Psoas muscle (tissue), 8 donors: ENCODE measurements around the gene FAM117B. TPM values are rescaled to one million over a fixed set of nuclear protein-coding genes. Genes with fewer than 3 reads are reported as not detected.

ENCODE experiments used
- ATAC-seq, 4 donors: fragments of 200-7000 bp; cut with Tn5 transposase; one replicate each; pipeline ENCODE4 v1.9.1; 2020; ENCODE audit warnings: moderate library complexity in 3 of 4, mild to moderate bottlenecking in 2 of 4
- DNase-seq, 2 donors: peaks; one replicate each; pipeline ENCODE4 v3.0.0-alpha.2; 2020
- H3K27ac ChIP-seq: fragments of 200-600 bp; one replicate; pipeline ENCODE4 v1.8.0; 2022
- H3K27me3 ChIP-seq, 3 donors: fragments of 200-600 bp in 1 of 3; one replicate each; pipeline versions ENCODE4 v1.6.1 to v1.8.0; 2013 to 2022; ENCODE audit warnings: low read length in 2 of 3, mild to moderate bottlenecking in 2 of 3, moderate library complexity in 1 of 3; ENCODE audit not compliant: insufficient read depth in 3 of 3
- H3K36me3 ChIP-seq, 2 donors: fragments of 200-600 bp in 1 of 2; one replicate each; pipeline versions ENCODE4 v1.6.1 to v1.8.0; 2013 to 2022; ENCODE audit warnings: low read depth in 1 of 2, mild to moderate bottlenecking in 1 of 2, moderate library complexity in 1 of 2; ENCODE audit not compliant: insufficient read depth in 1 of 2
- H3K4me1 ChIP-seq: fragments of 200-600 bp; one replicate; pipeline ENCODE4 v1.8.0; 2022
- H3K4me3 ChIP-seq: fragments of 200-600 bp; one replicate; pipeline ENCODE4 v1.8.0; 2022; ENCODE audit warnings: mild to moderate bottlenecking
- H3K9me3 ChIP-seq: fragments of 200-600 bp; one replicate; pipeline ENCODE4 v1.8.0; 2022
- WGBS, 3 donors: extraction: QIAGEN DNeasy Blood & Tissue Kit; methylation state at CpG; one replicate each; pipeline versions ENCODE4 v1.1.6 to v1.1.7; 2013; 5-methylcytosine and 5-hydroxymethylcytosine counted together
- intact Hi-C, 2 donors: fragments of 100-400 bp; cut with DNase I; formaldehyde crosslinking; loops; one replicate each; pipeline versions ENCODE4 v1.11.0 to v1.14.2; 2022
- polyA plus RNA-seq, 3 donors: library from polyadenylated mRNA; stranded (reverse); fragments of 200-250 nt; gene quantifications; one replicate each; pipeline ENCODE4 v1.2.3, GENCODE V29; 2013
- total RNA-seq, 4 donors: library from RNA; stranded (reverse); fragmentation: NEBNext Ultra II Directional in 2 of 4; extraction: Animal tissue kit (Norgen Biotek cat#: 25700) in 2 of 4; gene quantifications; one replicate each; pipeline versions ENCODE4 v1.2.1 to v1.2.4, GENCODE V29; 2021 to 2023
- TF ChIP-seq, protein P1 (sequence below): fragments of 200-600 bp; IDR thresholded peaks from one replicate; pipeline ENCODE4 v1.8.0; 2022; ENCODE audit warnings: antibody characterized with exemption
- donor health status: healthy with polysubstance abuse.
- donor health status: DM: no; HTN: no; CAD: no; lungs with moderate emphysema.
- donor health status: Bipolar disorder and iron deficiency.
- donor health status: healthy.
- donor health status: DM: yes; HTN: yes; CAD: no.
- donor health status: DM: no; HTN: no; CAD: no.
- donor health status: DM: no; HTN: no; CAD: no.
- donor health status: DM: yes; HTN: yes; CAD: no.

The FAM117B gene
- total and polyA plus RNA-seq, 7 donors = 0.31 to 2.4 (median 0.75) TPM

DNA sequence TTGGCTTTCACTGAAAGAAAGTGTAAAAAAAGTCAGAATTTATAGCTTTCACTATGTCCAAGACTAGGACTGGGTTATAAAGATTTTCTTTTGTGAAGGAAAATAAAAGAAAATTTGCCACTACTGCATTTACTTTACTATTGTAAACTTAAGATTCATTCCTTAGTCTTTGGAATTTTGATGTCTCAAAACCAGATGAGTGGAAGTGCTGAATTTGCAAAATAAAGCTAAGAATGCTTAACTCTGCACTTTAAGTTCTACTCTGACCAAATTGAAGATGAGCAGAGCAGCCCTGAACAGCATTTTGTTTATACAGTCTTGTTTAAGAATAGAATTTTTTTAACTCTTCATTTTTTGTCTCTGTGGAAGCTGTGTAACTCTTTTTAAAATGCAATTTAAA is 134.4 kb downstream of the FAM117B start:
- H3K4me1 ChIP-seq = no peaks in the 10 kb centered on the region
- TF ChIP-seq, protein P1, sequence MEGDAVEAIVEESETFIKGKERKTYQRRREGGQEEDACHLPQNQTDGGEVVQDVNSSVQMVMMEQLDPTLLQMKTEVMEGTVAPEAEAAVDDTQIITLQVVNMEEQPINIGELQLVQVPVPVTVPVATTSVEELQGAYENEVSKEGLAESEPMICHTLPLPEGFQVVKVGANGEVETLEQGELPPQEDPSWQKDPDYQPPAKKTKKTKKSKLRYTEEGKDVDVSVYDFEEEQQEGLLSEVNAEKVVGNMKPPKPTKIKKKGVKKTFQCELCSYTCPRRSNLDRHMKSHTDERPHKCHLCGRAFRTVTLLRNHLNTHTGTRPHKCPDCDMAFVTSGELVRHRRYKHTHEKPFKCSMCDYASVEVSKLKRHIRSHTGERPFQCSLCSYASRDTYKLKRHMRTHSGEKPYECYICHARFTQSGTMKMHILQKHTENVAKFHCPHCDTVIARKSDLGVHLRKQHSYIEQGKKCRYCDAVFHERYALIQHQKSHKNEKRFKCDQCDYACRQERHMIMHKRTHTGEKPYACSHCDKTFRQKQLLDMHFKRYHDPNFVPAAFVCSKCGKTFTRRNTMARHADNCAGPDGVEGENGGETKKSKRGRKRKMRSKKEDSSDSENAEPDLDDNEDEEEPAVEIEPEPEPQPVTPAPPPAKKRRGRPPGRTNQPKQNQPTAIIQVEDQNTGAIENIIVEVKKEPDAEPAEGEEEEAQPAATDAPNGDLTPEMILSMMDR = no peak
- H3K27me3 ChIP-seq = no peaks in the 10 kb centered on the region
- DNase-seq = no peak
- peaks cover 0 to 16% of the 10 kb centered on the region in 2 donors for H3K36me3 ChIP-seq
- ATAC-seq = no peak
- no peaks in the 10 kb centered on the region for H3K9me3 ChIP-seq
- no peak overlapping the region for H3K27ac ChIP-seq
- no peak overlapping the region for H3K4me3 ChIP-seq
- intact Hi-C loops = no loop called here

DNA sequence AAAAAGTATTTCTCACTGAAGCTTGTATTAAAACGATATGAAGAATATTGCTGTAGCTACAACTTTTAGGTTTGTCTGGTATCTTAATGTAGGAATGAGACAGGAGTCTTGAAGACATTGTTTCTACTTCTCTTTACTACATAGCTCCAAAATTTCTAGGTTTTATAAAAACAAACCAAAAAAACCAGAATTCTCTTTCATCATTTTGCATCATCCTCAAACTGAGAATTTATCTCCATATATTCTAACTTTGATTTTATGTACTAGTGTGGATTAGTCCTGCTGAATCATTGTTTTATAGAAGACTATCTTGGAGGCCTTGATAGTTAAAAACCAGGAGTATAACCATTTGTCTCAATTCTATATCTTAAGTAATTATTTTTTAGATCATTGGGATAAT is 136.6 kb downstream of the FAM117B start:
- H3K27me3 ChIP-seq = no peaks in the 10 kb centered on the region
- no peaks in the 10 kb centered on the region for H3K9me3 ChIP-seq
- 90 to 95% (median 93%) methylated on average over 1 of the region's 1 CpG for WGBS, 3 donors
- ATAC-seq (no peak), DNase-seq (no peak)
- H3K4me1 ChIP-seq = no peaks in the 10 kb centered on the region
- no peak overlapping the region for H3K4me3 ChIP-seq
- intact Hi-C loops = no loop called here
- TF ChIP-seq, protein P1 = no peak
- no peak overlapping the region for H3K27ac ChIP-seq
- H3K36me3 ChIP-seq = peaks cover 0 to 16% of the 10 kb centered on the region in 2 donors

DNA sequence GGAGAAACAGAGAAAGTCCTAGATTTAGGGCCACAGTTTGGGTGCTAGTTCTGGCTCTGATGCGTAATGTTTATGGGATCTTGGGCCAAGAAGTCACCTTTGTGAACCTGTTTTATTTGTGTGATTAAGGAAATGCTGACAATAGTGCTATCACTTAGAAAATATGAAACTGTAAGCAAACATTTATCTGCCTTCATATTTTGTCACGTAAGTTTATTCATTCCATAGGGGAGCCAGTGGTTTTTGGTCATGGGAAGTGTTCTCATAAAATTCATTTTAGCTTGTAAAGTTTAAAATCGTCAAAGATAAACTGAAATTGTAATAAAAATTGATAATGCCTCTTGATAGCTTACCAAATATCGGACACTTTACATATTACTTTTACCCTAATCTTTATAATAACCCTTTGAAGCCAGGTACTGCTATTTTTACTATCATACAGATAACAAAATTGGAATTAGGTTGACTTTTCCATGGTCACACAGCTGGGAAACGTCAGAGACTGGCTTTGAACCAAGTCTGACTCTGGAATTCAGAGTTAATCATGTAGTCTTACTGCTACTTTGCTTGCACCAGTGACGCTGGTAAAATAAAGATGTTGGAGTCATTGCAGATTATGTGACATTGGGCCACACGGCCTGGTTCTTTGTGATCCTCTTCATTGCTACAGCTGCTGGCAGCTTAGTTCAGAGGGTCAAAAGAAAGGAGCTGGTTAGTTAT is 137.1 kb downstream of the FAM117B start:
- DNase-seq (no peak), ATAC-seq (no peak)

DNA sequence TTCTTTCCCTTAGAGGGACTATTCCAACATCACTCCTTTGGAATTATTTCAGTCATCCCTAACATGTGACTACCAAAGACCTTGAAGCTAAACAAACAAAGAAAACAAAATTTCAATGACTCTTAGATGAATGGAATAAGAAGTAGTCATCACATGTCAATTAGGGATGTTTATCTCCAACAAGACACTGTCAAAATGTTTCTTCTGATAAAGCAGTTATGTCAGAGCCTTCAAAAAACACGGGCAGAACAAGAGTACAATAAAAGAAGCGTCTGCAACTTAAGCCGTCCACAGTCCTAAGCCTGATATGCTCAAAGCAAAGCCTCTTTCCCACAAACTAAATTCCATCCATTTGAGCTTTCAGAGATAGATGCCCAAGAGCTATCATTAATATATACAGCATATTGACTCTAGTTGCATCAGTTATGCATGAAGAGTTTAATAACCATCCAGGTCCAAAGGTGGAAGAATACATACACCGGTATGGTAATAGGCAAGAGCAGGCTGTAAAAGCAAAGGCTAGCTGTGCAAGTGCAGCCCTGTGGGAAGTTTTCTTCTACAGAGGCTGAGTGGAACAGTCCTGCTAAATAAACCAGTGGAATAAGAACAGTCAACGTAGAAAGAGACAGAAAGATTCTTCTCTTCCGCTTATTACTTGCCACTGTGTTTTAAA is 138.7 kb downstream of the FAM117B start:
- intact Hi-C loops = no loop called here

More for the DNA sequence above, 137.1 kb downstream of the FAM117B start:
- H3K9me3 ChIP-seq = no peaks in the 10 kb centered on the region
- H3K36me3 ChIP-seq = peaks cover 0 to 11% of the 10 kb centered on the region in 2 donors
- no peak overlapping the region for H3K4me3 ChIP-seq
- H3K27ac ChIP-seq = no peak overlapping the region
- H3K4me1 ChIP-seq = no peaks in the 10 kb centered on the region
- no peaks in the 10 kb centered on the region for H3K27me3 ChIP-seq
- TF ChIP-seq, protein P1 = no peak
- intact Hi-C loops = no loop called here
- WGBS, 3 donors = 72 to 79% (median 75%) methylated on average over 7 of the region's 7 CpGs

More for the DNA sequence above, 138.7 kb downstream of the FAM117B start:
- H3K36me3 ChIP-seq = peaks cover 0 to 18% of the 10 kb centered on the region in 2 donors
- no peak for ATAC-seq
- H3K4me1 ChIP-seq = no peaks in the 10 kb centered on the region
- H3K27me3 ChIP-seq = no peaks in the 10 kb centered on the region
- no peak for DNase-seq
- TF ChIP-seq, protein P1 = no peak
- H3K27ac ChIP-seq = no peak overlapping the region
- WGBS, 3 donors = 88 to 90% (median 90%) methylated on average over 6 of the region's 6 CpGs
- no peaks in the 10 kb centered on the region for H3K9me3 ChIP-seq
- no peak overlapping the region for H3K4me3 ChIP-seq
